Right lobe of liver (tissue), 6 donors: ENCODE data around the gene NOL4L. TPM values are rescaled to one million over a fixed set of nuclear protein-coding genes. Genes with fewer than 3 reads are reported as not detected.

Experiments
- ATAC-seq, 4 donors: fragments of 200-7000 bp; cut with Tn5 transposase; one replicate each; pipeline ENCODE4 v1.9.1; 2020; ENCODE audit warnings: mild to moderate bottlenecking in 4 of 4, moderate library complexity in 4 of 4
- DNase-seq, 3 donors: peaks; one replicate each; pipeline ENCODE4 v3.0.0-alpha.2; 2020
- H3K27ac ChIP-seq, 3 donors: fragments of 200-600 bp; one replicate each; pipeline ENCODE4 v1.8.0; 2022
- H3K27me3 ChIP-seq, 2 donors: fragments of 200-600 bp; one replicate each; pipeline ENCODE4 v1.8.0; 2022
- H3K36me3 ChIP-seq, 4 donors: fragments of 200-600 bp; sonication (generic) in 1 of 4; one replicate each; pipeline versions ENCODE4 v1.5.1 to v1.8.0; 2017 to 2022; ENCODE audit warnings: control low read depth in 1 of 4
- H3K4me1 ChIP-seq, 4 donors: fragments of 200-600 bp; sonication (generic) in 1 of 4; one replicate each; pipeline versions ENCODE4 v1.5.1 to v1.8.0; 2017 to 2022; ENCODE audit warnings: control low read depth in 1 of 4
- H3K4me3 ChIP-seq, 3 donors: fragments of 200-600 bp; one replicate each; pipeline ENCODE4 v1.8.0; 2022
- H3K9me3 ChIP-seq, 4 donors: fragments of 200-600 bp; sonication (generic) in 1 of 4; one replicate each; pipeline versions ENCODE4 v1.5.1 to v1.8.0; 2017 to 2022; ENCODE audit warnings: control low read depth in 1 of 4
- POLR2A ChIP-seq: fragments of 450-650 bp; IDR thresholded peaks from one replicate; pipeline ENCODE4 v1.6.1; 2017; ENCODE audit warnings: antibody characterized with exemption, mild to moderate bottlenecking
- WGBS: methylation state at CpG from one replicate; pipeline ENCODE4 v1.1.6; 2018; ENCODE audit warnings: low coverage, low lambda C conversion rate; ENCODE audit not compliant: insufficient coverage; ENCODE audit errors: missing lambda C conversion rate; 5-methylcytosine and 5-hydroxymethylcytosine counted together
- intact Hi-C, 2 donors: fragments of 100-400 bp; cut with DNase I; formaldehyde crosslinking; loops; one replicate each; pipeline versions ENCODE4 v1.11.2 to v1.14.1; 2022
- total RNA-seq, 6 experiments: library from RNA; depleted of rRNA in 2 of 6; stranded (reverse); fragments of >200 nt in 2 of 6; fragmentation: NEBNext Ultra II Directional in 3 of 6; extraction: Animal tissue kit (Norgen Biotek cat#: 25700) in 3 of 6; gene quantifications; one replicate each; pipeline versions ENCODE4 v1.1.0 to v1.2.4, GENCODE V29; 2016 to 2023
- TF ChIP-seq, protein P1 (sequence below), 4 donors: fragments of 200-600 bp in 3 of 4; fragments of 450-650 bp in 1 of 4; IDR thresholded peaks; one replicate each; pipeline versions ENCODE4 v1.5.1 to v1.8.0; 2016 to 2022; ENCODE audit warnings: antibody characterized with exemption in 4 of 4, mild to moderate bottlenecking in 2 of 4
- donor health status: DM: no; HTN: yes; CAD: no.
- donor health status: DM: no; HTN: no; CAD: no.
- donor health status: DM: no; HTN: no; CAD: no.
- donor health status: DM: no; HTN: yes; CAD: no.
- donor health status: DM: no; HTN: yes; CAD: no.

The NOL4L gene
- total RNA-seq, 6 experiments from 2014 or later = 4.3 to 6.5 (median 5.7) TPM

DNA sequence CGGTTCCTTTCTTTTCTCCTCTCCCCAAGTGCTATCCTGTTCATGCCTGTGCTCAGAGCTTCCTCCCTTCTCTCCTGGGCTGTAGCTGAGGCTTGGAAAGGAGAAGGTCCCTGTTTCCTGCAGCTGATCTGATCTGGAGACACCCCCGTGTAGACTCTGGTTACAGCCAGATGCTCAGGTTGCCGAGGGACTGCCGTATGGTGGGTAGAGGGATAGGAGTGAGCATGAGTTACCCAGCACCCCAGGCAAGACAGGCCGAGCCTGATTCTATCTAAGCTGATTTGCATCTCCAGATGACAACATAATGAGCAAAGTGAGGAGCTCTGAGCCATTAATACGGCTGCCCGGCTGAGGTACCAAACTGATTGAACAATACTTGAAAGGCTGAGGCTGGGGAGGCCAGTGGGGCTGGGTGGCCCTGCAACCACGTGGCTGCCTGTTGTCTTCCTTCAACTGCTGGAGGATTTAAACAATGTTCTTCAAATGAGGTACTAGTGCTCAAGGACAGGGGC lies 135.2 kb downstream of the NOL4L start:
- peak in 1 of 3 donors; percentile 36 for DNase-seq
- Histone ChIP-seq H3K36me3 (peaks cover 0 to 25% (median 5%) of the 10 kb centered on the region in 4 donors), H3K27ac (no peak overlapping the region), H3K27me3 (no peaks in the 10 kb centered on the region), H3K9me3 (no peaks in the 10 kb centered on the region), H3K4me1 (peaks cover 0 to 21% (median 0%) of the 10 kb centered on the region in 4 donors), H3K4me3 (no peak overlapping the region)
- 71% methylated on average over 3 of the region's 8 CpGs for WGBS
- peak in 1 of 4 donors; percentile 2 for ATAC-seq
- intact Hi-C loops = loop anchor here (10.0 kb wide), 2 partner anchors 95 to 115 kb away; partner anchors contain the start of gene ASXL1 (in 1 of the 2)
- TF ChIP-seq POLR2A = no peak
- TF ChIP-seq, protein P1, sequence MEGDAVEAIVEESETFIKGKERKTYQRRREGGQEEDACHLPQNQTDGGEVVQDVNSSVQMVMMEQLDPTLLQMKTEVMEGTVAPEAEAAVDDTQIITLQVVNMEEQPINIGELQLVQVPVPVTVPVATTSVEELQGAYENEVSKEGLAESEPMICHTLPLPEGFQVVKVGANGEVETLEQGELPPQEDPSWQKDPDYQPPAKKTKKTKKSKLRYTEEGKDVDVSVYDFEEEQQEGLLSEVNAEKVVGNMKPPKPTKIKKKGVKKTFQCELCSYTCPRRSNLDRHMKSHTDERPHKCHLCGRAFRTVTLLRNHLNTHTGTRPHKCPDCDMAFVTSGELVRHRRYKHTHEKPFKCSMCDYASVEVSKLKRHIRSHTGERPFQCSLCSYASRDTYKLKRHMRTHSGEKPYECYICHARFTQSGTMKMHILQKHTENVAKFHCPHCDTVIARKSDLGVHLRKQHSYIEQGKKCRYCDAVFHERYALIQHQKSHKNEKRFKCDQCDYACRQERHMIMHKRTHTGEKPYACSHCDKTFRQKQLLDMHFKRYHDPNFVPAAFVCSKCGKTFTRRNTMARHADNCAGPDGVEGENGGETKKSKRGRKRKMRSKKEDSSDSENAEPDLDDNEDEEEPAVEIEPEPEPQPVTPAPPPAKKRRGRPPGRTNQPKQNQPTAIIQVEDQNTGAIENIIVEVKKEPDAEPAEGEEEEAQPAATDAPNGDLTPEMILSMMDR (IDR thresholded peaks at IDR 0.05) = no peak

DNA sequence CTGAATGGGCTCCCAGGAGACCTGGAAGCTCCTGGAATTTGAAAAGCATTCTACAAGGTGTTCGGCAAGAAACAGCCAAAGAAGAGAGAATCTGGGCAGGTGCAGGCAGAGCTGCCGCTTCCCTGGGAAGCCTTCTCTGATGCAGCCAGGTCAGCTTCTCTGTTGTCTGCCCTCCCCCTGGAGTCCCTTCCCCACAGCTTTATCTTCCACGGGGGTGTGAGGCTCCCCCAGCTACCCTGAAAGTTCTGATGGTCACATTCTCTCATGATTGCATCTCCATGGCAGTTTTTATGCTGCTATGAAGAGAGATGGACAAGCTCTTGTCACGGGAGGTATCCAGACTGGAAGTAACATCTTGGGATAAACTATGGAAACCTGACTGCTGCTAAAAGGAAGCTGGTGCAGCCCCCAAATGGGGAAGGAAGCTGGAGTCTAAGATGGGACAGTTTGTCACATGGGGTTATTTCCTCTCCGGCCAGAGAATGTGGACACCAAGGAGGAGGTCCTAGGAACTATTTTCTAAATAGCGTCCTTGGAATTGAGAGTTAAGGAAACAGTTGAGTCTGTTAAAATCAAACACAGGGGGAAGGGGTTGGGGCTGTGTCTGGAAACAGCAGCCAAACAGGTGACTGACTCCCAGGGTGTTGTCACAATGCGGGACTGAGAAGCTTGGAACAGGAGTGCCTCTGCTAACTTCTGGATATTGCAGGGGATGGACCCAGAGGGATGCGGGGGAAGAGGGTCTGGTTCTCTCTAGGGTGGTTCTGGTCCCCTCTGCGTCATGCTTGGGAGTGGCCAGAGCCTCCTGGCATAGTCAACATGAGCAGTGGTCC lies 135.9 kb downstream of the NOL4L start:
- Histone ChIP-seq H3K36me3 (peaks cover 0 to 25% (median 5%) of the 10 kb centered on the region in 4 donors), H3K27me3 (no peaks in the 10 kb centered on the region), H3K27ac (no peak overlapping the region), H3K4me3 (no peak overlapping the region), H3K4me1 (peaks cover 0 to 21% (median 0%) of the 10 kb centered on the region in 4 donors), H3K9me3 (no peaks in the 10 kb centered on the region)
- intact Hi-C loops = no loop called here
- ATAC-seq = peak in 2 of 4 donors; percentile 3 to 13
- 50% methylated on average over 7 of the region's 9 CpGs for WGBS
- no peak for TF ChIP-seq POLR2A
- TF ChIP-seq, protein P1 (IDR thresholded peaks at IDR 0.05) = no peak
- DNase-seq = peak in 1 of 3 donors; percentile 42

DNA sequence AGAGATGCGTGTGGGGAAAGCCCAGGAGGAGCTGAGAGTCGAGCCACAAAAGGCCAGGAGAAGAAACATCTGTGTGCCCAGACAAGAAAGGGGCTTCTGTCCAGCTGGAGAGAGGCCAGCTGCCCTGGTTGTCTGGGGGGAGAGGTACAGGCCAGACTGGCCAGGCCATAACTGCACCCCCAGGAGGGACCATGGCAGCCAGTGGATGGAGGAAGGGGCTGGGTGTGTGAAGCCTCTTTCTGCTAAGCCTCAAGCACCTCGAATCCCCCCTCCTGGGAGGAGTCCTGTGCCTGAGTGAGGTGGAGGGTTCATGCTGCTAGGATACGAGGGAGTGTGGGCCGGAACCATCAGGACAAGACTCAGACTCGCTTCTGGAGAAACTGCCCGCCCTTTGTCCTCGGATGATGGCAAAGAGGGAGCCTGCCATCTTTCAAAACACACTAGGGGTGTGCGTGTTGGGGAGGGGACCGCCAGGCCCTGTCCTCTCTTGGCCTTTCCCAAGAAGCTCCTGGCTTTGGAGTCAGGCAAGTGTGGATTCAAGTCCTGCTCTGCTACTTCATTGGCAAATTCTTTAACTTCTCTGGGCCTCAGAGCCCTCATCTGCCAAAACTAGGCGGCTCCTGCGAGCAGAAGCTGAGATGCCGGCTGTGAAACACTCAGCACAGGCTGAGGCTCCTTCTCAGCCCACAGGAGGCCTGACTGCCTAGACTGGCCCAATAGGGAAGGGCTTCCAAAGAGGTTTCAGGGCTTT lies 136.7 kb downstream of the NOL4L start:
- Histone ChIP-seq H3K4me1 (peaks cover 0 to 21% (median 0%) of the 10 kb centered on the region in 4 donors), H3K4me3 (no peak overlapping the region), H3K9me3 (no peaks in the 10 kb centered on the region), H3K27me3 (no peaks in the 10 kb centered on the region), H3K36me3 (peaks cover 0 to 25% (median 5%) of the 10 kb centered on the region in 4 donors), H3K27ac (no peak overlapping the region)
- peak in 1 of 3 donors; percentile 46 for DNase-seq
- WGBS = 57% methylated on average over 4 of the region's 13 CpGs
- intact Hi-C loops = no loop called here
- TF ChIP-seq, protein P1 (IDR thresholded peaks at IDR 0.05) = no peak
- TF ChIP-seq POLR2A = no peak
- ATAC-seq = no peak

DNA sequence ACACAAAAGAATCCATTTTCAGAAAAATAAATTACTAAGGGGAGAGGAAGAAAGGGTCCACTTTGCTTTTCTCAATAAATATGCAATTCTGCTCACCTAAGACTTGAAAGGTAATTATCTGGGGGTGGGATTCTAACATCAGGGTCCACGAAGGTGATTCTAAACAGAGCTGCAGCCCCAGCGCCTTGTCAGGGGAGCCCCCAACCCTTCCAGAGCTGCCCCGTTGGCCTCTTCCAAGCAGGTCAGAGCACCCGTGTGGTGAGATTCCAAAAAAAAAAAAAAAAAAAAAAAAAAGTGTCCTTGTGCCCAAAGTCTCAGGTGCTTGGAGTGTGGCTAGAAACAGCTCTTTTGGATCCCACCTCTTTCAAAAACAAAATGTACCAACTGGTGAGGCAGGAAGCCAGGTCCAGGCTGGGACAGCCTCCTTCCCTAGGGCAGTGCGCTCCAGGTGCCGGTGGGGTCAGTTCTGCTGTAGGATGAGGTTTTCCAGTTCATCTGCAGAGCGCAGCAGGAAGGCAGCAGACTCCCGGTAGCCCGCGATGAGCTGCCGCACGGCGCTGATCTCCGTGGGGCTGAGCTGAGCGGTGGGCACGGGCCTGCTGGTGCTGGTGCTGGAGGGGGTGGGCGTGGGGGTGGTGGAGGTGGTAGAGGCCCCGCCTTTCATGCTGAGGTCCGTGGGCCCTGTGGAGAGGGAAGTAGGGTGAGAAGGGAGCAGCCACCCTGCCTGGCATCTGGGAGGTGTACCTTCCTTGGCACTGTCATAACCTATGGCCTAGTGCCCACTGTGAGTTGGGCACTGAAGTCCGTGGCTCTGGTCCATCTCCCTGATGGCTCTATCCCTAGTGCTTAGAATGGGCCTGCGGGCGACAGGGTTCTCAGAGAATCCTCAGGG lies 137.8 kb downstream of the NOL4L start:
- intact Hi-C loops = no loop called here

More for the DNA sequence above, 137.8 kb downstream of the NOL4L start:
- Histone ChIP-seq H3K4me3 (no peak overlapping the region), H3K4me1 (peaks cover 0 to 21% (median under 1%) of the 10 kb centered on the region in 4 donors), H3K9me3 (no peaks in the 10 kb centered on the region), H3K27ac (no peak overlapping the region), H3K36me3 (peaks cover 0 to 16% (median 3%) of the 10 kb centered on the region in 4 donors), H3K27me3 (no peaks in the 10 kb centered on the region)
- peak in 2 of 3 donors; percentile 62 to 69 for DNase-seq
- TF ChIP-seq, protein P1 (IDR thresholded peaks at IDR 0.05) = no peak
- TF ChIP-seq POLR2A = no peak
- 73% methylated on average over 8 of the region's 22 CpGs for WGBS
- ATAC-seq = peak; percentile 27 to 67 (median 43)
